AG04450 (cell line): Measurements from ENCODE around the gene DTNBP1. TPM values are rescaled to one million over a fixed set of nuclear protein-coding genes. Genes with fewer than 3 reads are reported as not detected.
A peak's percentile ranks its signal among the peaks of the same experiment; 100 is the strongest.

Experiments used
- CTCF ChIA-PET: fragments of 300-600, 350-600 bp; formaldehyde crosslinking; extraction: SDS; loops from one replicate; lab custom pipeline; 2022; ENCODE audit warnings: antibody characterized with exemption, inconsistent platforms; lab: Charles Lee
- POLR2A ChIA-PET: fragments of 350-600 bp; formaldehyde crosslinking; extraction: SDS; loops from one replicate; lab custom pipeline; 2021; ENCODE audit warnings: antibody characterized with exemption, inconsistent platforms; lab: Yijun Ruan, JAX
- DNase-seq: peaks from one replicate; pipeline ENCODE4 v3.0.0-alpha.2; 2011; ENCODE audit warnings: low read depth, low spot score
- H3K27ac ChIP-seq: one replicate; pipeline ENCODE4 v1.5.1; 2012; ENCODE audit warnings: low read depth, low read length, control low read depth
- H3K27me3 ChIP-seq: one replicate; pipeline ENCODE4 v1.6.0; 2012; ENCODE audit warnings: low read length; ENCODE audit not compliant: control insufficient read depth, insufficient read depth
- H3K4me3 ChIP-seq: 2 replicates; pipeline ENCODE4 v1.5.1; 2011; ENCODE audit warnings: mild to moderate bottlenecking, low read depth, low read length, control low read depth
- H3K9me3 ChIP-seq: 2 replicates; pipeline ENCODE4 v1.5.1; 2012; ENCODE audit warnings: low read length; ENCODE audit not compliant: control insufficient read depth, insufficient read depth
- polyA plus RNA-seq: library from polyadenylated mRNA; depleted of rRNA; stranded (reverse); fragments of >200 nt; gene quantifications from 2 replicates; pipeline ENCODE4 v1.2.3, GENCODE V29; 2011
- TF ChIP-seq, protein P1 (sequence below): IDR thresholded peaks from 2 replicates; pipeline ENCODE4 v1.5.1; 2011; ENCODE audit warnings: low read depth, low read length, control low read depth, inconsistent platforms

Gene DTNBP1
- polyA plus RNA-seq, 1 experiment, result 15.2 TPM

- POLR2A ChIA-PET, result no interaction called here
- CTCF ChIA-PET, result no interaction called here
These were observed 81.1 kb downstream of the DTNBP1 start for GRCh38 chr6:15581751-15582150.

GRCh38 chr6:15580326-15580725 is 82.5 kb downstream of the DTNBP1 start:
- TF ChIP-seq, protein P1, sequence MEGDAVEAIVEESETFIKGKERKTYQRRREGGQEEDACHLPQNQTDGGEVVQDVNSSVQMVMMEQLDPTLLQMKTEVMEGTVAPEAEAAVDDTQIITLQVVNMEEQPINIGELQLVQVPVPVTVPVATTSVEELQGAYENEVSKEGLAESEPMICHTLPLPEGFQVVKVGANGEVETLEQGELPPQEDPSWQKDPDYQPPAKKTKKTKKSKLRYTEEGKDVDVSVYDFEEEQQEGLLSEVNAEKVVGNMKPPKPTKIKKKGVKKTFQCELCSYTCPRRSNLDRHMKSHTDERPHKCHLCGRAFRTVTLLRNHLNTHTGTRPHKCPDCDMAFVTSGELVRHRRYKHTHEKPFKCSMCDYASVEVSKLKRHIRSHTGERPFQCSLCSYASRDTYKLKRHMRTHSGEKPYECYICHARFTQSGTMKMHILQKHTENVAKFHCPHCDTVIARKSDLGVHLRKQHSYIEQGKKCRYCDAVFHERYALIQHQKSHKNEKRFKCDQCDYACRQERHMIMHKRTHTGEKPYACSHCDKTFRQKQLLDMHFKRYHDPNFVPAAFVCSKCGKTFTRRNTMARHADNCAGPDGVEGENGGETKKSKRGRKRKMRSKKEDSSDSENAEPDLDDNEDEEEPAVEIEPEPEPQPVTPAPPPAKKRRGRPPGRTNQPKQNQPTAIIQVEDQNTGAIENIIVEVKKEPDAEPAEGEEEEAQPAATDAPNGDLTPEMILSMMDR, result no peak
- no peak overlapping the region for H3K4me3 ChIP-seq
- peaks cover 3% of the 10 kb centered on the region; the same call in 1 of the 2 replicates for H3K9me3 ChIP-seq
- no peak for DNase-seq
- no peaks in the 10 kb centered on the region for H3K27me3 ChIP-seq
- ChIA-PET CTCF (no interaction called here), POLR2A (no interaction called here)
- H3K27ac ChIP-seq, result no peak overlapping the region

More at GRCh38 chr6:15581751-15582150, 81.1 kb downstream of the DTNBP1 start:
- DNase-seq, result no peak
- Histone ChIP-seq H3K27ac (no peak overlapping the region), H3K27me3 (no peaks in the 10 kb centered on the region), H3K4me3 (no peak overlapping the region), H3K9me3 (peaks cover 3% of the 10 kb centered on the region; the same call in 1 of the 2 replicates)
- TF ChIP-seq, protein P1, result no peak

GRCh38 chr6:15578716-15579391 is 84.0 kb downstream of the DTNBP1 start:
- Histone ChIP-seq H3K27ac (no peak overlapping the region), H3K27me3 (no peaks in the 10 kb centered on the region), H3K9me3 (peaks cover 3% of the 10 kb centered on the region; the same call in 1 of the 2 replicates), H3K4me3 (no peak overlapping the region)
- TF ChIP-seq, protein P1, result no peak
- ChIA-PET POLR2A (no interaction called here), CTCF (no interaction called here)
- no peak for DNase-seq

DNA sequence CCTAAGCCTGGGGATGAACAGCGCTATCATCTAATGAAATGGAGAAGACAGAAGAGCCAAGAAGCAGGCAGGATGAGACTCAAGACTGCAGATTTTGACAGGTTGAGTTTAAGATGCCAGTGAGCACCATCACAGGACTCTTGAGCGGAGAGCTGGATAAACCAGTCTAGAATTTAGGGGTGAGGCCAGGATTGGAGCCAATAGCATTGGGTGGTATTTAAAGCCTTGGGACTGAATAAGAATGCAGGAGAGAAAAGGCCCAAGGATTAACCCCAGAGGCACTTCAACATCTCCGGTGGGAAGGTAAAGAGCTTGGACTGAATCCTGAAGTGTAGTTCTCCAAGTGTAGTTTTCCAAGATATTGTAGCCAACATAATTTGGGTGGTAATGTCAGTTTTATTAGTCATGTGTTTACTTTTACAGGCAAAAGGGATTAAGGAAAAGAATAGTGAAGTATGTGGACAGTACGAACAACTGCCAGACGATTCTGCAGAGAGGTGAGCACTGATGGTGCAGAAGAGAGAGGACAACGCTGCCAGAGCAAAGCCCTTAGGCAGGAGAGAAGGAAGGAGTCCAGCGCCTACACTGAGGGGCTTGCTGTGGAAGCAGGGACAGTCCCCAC is 85.2 kb downstream of the DTNBP1 start:
- Histone ChIP-seq H3K4me3 (no peak overlapping the region), H3K9me3 (peaks cover 3% of the 10 kb centered on the region; the same call in 1 of the 2 replicates), H3K27ac (peak overlapping the region; percentile 11), H3K27me3 (no peaks in the 10 kb centered on the region)
- ChIA-PET POLR2A (no interaction called here), CTCF (no interaction called here)
- DNase-seq, result no peak
- TF ChIP-seq, protein P1, result no peak

- H3K4me3 ChIP-seq, result no peak overlapping the region
- CTCF ChIA-PET, result no interaction called here
- peaks cover 3% of the 10 kb centered on the region; the same call in 1 of the 2 replicates for H3K9me3 ChIP-seq
- no peak for DNase-seq
- TF ChIP-seq, protein P1, result no peak
- POLR2A ChIA-PET, result no interaction called here
- H3K27ac ChIP-seq, result no peak overlapping the region
- no peaks in the 10 kb centered on the region for H3K27me3 ChIP-seq
These were observed 85.7 kb downstream of the DTNBP1 start for GRCh38 chr6:15577106-15577505.
